Coronary artery (tissue), 2 donors: ENCODE data around the gene CAST.

Experiments
- DNase-seq: peaks from one replicate; pipeline ENCODE4 v3.0.0-alpha.2; 2017; ENCODE audit warnings: low spot score
- H3K27ac ChIP-seq, 2 donors: fragments of 200-600 bp; sonication (generic); one replicate each; pipeline ENCODE4 v1.5.1; 2016 to 2019
- H3K4me3 ChIP-seq: fragments of 200-600 bp; sonication (generic); 2 replicates; pipeline ENCODE4 v1.5.1; 2016; ENCODE audit warnings: mild to moderate bottlenecking, moderate library complexity
- TF ChIP-seq, protein P1 (sequence below): fragments of 200-600 bp; sonication (generic); IDR thresholded peaks from one replicate; pipeline ENCODE4 v1.5.1; 2019; ENCODE audit warnings: antibody characterized with exemption

CAST gene

GRCh38 chr5:96733771-96734500 is 71.8 kb downstream of the CAST start:
- no peak overlapping the region for H3K27ac ChIP-seq
- DNase-seq = no peak
- TF ChIP-seq, protein P1, sequence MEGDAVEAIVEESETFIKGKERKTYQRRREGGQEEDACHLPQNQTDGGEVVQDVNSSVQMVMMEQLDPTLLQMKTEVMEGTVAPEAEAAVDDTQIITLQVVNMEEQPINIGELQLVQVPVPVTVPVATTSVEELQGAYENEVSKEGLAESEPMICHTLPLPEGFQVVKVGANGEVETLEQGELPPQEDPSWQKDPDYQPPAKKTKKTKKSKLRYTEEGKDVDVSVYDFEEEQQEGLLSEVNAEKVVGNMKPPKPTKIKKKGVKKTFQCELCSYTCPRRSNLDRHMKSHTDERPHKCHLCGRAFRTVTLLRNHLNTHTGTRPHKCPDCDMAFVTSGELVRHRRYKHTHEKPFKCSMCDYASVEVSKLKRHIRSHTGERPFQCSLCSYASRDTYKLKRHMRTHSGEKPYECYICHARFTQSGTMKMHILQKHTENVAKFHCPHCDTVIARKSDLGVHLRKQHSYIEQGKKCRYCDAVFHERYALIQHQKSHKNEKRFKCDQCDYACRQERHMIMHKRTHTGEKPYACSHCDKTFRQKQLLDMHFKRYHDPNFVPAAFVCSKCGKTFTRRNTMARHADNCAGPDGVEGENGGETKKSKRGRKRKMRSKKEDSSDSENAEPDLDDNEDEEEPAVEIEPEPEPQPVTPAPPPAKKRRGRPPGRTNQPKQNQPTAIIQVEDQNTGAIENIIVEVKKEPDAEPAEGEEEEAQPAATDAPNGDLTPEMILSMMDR = no peak
- H3K4me3 ChIP-seq = no peak overlapping the region

- Histone ChIP-seq H3K27ac (no peak overlapping the region), H3K4me3 (no peak overlapping the region)
- TF ChIP-seq, protein P1 = no peak
- no peak for DNase-seq
Observed at GRCh38 chr5:96734871-96735325, 72.7 kb downstream of the CAST start.

DNA sequence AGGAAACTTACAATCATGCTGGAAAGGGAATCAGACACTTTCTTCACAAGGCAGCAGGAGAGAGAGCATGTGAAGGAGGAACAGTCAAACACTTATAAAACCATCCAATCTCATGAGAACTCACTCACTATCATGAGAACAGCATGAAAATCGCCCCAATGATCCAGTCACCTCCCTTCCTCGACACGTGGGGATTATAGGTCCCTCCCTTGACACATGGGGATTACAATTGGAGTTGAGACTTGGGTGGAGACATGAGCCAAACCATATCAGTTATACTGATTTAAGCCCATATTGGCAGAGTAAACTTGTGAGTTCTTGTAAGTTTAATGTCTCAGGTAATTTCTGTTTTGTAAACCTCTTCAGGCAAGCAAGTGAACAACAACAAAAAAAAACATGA is 74.8 kb downstream of the CAST start:
- TF ChIP-seq, protein P1 = no peak
- no peak overlapping the region for H3K4me3 ChIP-seq
- H3K27ac ChIP-seq = no peak overlapping the region
- DNase-seq = no peak

DNA sequence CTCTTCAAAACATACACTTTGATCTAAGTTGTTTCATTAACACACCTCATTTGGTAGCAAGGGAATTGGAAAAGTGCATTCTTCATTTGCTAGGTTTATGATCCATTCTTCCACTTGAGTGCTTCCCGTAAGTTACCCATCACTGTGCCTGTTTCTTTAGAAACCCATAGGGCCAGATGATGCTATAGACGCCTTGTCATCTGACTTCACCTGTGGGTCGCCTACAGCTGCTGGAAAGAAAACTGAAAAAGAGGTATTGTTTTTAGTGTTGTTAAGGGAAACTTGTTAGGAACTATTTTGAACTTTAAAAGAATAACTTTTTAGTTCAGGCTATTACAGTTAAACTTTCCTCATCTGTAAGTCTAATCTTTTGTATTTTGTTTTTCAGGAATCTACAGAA is 78.9 kb downstream of the CAST start:
- no peak for DNase-seq
- TF ChIP-seq, protein P1 = no peak
- Histone ChIP-seq H3K4me3 (no peak overlapping the region), H3K27ac (no peak overlapping the region)

- H3K27ac ChIP-seq = no peak overlapping the region
- TF ChIP-seq, protein P1 = no peak
- H3K4me3 ChIP-seq = no peak overlapping the region
- DNase-seq = no peak
Observed at GRCh38 chr5:96741891-96742309, 79.7 kb downstream of the CAST start.

DNA sequence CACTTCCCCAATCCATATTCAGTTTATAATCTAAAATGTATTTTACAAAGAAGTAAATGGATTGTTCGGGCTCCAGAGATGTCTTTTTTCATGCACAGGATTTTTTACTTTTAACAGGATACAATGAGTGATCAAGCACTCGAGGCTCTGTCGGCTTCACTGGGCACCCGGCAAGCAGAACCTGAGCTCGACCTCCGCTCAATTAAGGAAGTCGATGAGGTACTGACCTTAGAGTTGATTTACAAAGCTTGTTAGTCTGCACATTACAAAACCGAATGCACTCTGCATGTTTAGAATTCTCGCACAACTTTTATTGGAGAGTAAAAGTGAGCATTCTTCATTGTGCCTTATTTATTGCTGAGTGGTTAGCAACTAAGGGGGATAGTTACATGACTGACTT is 80.4 kb downstream of the CAST start:
- TF ChIP-seq, protein P1 = no peak
- no peak overlapping the region for H3K4me3 ChIP-seq
- H3K27ac ChIP-seq = no peak overlapping the region
- no peak for DNase-seq
